GM12873 (cell line): Measurements from ENCODE around the gene FAM187B.

Experiments
- CTCF ChIP-seq: IDR thresholded peaks from 2 replicates; pipeline ENCODE4 v1.5.1; 2012; ENCODE audit warnings: low read depth, mild to moderate bottlenecking, moderate library complexity, low read length, control low read depth; ENCODE audit not compliant: insufficient read depth; ENCODE audit errors: missing control alignments

FAM187B gene

GRCh38 chr19:35228177-35228930 is at the start of gene FAM187B:
FAM187B (minus strand) TSS chr19:35228739; CDS start chr19:35228680, 59 bp downstream.
- TF ChIP-seq CTCF = no peak

- no peak for TF ChIP-seq CTCF
These were observed 48.3 kb upstream of the FAM187B start for GRCh38 chr19:35276706-35277281.

GRCh38 chr19:35274323-35274722 is 45.8 kb upstream of the FAM187B start:
- TF ChIP-seq CTCF = no peak

GRCh38 chr19:35273686-35274259 is 45.2 kb upstream of the FAM187B start:
- TF ChIP-seq CTCF = no peak

GRCh38 chr19:35272954-35273649 is 44.6 kb upstream of the FAM187B start:
- TF ChIP-seq CTCF = no peak

- no peak for TF ChIP-seq CTCF
These were observed 43.7 kb upstream of the FAM187B start for GRCh38 chr19:35272122-35272719.
